NCI-H146 (cell line): ENCODE data around the gene AOPEP.

ENCODE experiments used
- DNase-seq: peaks from one replicate; lab custom pipeline; 2025; lab: John Stamatoyannopoulos, UW

Gene AOPEP

DNA sequence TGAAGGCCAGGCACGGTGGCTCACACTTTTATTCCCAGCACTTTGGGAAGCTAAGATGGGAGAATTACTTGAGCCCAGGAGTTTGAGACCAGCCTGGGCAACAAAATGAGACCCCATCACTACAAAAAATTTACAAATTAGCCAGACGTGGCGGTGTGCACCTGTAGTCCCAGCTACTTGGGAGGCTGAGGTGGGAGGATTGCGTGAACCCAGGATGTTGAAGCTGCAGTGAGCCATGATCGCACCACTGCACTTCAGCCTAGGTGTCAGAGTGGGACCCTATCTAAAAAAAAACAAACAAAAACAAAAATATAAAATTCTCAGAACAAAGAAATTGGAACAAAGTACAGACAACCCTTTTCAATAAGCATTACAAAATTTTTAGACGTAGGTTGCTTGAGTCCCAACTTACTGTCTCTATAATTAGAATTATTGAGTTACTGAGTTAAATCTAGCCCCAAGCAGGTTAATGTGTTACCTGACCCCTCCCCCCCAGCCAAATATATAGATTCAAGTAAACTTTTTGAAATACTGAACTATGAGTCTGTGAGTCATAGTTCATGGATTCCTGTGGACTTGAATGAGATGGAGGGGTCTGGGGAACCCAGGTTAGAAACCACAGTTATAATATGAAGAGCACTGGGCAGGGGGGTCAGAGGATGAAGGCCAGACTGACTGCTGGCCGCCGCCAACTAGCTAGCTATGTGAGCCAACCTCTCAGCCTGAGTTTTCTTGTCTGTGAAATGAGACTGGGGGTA, 173.1 kb downstream of the AOPEP start:
- no peak for DNase-seq

DNA sequence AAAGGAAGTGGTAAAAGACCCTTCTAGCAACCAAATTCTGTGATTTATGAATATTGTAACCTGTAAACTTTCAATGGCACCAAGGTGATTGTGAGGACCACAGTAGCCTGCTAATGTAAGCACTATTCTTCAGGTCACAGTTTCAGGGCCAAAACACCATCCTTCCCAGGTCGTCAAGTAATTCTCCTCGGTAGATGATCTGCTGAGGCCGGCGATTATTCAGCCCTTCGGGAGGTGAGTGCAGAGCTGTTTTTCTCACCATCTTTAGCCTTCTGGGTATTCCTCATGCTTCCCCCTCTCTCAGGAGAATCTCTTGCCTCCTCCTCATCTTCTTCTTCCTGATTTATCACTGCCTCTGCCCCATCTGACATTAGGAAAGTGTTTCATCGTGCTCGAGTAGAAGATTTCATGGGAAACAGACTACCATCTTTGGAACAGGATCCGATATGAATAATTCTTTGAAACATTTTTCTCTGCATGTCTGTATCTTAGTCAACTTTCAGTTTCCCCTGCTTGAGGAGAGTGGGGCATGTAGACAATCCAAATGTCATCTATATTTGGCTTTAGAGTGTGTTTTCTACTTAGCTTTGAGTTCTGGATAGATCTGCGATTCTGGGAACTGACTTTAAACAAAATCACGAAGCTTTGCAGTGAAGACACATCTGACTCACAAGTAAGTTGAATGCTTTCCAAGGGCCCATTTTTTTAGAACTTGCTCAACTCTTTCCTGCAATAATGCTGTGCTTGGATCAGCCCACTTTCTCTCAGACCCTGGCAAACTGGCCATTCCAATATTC, 173.9 kb downstream of the AOPEP start:
- no peak for DNase-seq

DNA sequence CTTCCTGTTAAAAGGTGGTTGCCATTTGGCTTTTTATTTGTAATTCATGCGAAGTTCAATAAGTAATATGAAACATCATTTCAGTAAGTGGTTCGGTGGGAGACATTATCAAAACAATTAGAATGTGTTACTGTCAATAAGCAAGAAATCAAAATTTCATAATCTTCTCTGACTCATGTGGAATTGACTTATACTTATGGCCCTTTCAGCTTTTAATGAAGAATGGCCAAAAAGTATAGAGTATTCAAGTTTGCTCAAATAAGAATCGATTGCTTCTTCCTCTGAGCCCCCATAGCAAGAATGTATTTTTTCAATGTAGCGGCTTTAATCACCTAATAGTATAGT, 174.5 kb downstream of the AOPEP start:
- DNase-seq: no peak

DNA sequence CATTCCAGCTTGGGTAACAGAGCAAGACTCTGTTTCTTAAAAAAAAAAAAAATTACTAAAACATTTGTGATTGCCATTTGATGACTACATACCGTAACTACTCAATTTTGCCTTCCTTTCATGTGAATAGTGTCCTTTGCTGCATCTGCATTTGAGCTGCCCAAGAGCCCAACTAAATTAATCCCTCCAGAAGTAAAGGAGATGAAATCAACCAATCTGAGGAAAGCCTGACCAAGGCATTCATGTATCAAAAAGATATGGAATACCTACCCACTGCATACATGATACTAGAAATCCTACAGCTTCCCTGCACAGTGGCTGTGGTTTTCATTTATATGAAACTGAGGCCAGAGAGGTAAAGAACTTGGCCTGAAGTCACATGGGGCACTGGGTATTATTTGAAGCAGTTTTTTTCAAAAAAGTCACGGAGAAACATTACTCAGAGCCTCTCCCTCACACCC, 177.5 kb downstream of the AOPEP start:
- no peak for DNase-seq

DNA sequence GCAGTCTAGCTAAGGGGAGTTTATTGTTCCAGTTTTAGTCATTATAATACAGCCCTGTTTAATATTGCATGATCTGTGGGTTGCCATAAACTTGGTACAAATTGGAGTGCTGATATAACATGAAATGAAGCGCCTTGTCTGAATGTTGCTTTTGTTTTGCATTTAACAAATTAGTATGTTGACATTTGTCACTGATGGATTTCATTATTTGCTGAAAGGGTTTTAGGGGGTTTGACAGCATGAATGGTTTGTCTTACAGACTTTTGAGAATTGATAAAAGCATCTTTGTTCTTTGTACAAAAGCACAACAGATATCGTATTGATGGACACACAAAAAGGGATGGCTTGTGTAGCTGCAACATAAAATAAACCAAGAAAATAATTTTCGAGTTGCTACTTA, 178.3 kb downstream of the AOPEP start:
- no peak for DNase-seq

DNA sequence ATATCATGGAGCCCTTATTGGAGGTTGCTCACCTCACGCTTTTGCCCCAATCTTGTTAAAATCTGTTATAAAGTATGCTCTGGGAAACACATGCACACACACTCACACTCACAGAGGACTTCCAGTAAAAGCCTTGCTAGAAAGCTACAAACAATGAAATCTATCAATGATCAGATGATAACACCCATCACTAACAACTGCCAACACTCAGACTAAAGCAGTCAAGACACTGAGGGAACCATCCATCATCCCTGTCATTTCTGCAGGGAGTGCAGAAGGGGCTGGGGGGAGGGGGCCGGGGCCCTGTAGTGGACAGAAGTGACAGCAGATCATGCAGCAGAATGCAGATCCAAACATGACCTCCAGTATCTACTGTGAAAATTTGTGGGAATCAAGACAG, 179.1 kb downstream of the AOPEP start:
- no peak for DNase-seq

DNA sequence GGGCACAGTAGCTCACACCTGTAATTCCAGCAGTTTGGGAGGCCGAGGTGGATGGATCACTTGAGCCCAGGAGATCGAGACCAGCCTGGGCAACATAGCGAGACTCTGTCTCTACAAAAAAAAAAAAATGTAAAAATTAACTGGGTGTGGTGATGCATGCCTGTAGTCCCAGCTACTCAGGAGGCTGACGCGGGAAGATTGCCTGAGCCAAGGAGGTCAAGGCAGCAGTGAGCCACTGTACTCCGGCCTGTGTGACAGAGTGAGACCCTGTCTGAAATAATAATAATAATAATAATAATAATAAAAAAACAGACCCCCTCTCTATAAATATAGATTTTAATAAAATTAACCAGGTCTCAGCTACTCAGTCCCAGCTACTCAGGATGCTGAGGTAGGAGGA, 179.7 kb downstream of the AOPEP start:
- DNase-seq: no peak

DNA sequence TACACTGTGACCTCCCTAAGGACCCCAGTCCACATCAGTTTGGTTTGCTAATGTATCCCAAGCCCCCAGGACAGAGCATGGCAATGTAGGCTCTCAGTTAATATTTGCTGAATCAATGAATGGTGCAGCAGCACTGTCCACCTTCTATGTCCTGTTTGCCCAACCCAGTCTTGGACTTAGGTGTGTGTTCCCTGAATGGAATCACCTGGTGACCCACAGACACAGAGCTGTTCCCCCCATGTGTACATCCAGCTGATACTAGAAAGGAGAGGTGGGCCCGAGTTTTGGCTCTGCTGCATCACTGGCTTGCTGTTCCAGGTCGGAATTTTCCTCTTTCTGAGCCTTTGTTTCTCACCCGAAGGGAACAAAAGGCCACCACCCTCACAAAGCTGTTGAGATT, 180.2 kb downstream of the AOPEP start:
- no peak for DNase-seq

DNA sequence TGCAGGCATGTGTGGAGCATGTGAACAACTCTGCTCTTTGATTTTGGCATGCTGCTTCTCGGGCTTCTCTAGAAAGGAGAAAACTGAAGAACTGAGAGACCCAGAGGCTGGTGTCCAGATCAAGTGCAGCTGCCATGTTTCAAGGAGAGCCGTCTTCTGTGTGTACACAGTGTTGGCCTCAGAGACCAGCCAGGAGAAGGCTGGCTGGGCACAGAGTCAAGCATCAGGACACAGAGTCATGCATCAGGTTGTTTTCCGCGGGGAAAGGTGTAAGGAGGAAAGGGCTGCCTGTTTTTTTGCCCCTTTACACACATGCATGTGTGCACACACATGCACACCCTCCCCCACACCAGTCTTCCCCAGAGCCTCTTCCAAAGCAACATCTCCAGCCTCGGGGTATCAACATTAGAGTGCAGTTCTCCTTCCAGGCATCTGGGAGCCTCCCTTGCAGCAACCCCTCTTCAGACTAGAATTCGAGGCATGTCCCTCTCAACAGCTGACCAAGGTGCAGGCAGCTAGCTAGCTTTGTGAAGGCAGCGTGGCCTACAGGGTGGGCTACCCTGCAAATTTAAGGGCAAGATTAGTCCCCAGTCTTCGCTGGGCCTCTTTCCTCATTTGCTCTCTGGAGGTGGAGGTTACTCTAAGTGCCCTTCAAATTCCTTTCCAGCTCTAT, 180.9 kb downstream of the AOPEP start:
- DNase-seq: no peak

DNA sequence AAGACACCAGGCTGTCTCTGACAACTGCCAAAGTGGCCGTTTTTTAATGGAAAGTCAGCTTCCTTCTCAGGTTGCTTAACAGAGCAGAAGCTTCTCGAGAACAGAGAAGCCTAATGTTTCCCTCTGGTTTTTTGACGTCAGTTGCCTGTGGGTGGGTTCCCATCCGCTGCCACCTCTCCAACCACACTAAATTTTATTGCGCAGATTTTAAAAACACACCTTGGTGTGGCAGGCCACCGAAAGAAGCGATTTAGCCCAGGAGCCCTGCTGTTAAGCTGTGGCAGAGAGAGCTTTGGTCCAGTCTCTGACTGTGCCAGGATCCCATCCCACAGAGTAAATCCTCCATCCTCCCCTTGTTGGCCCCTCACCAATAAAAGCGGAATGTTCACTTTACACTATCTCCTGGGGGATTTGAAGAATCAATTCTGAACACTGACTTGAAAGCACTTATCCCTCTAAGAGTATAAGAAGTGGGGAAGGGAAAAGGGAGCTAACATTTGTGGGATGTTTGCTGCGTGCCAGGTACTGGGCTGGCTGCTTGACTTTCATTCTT, 181.6 kb downstream of the AOPEP start:
- DNase-seq: no peak

DNA sequence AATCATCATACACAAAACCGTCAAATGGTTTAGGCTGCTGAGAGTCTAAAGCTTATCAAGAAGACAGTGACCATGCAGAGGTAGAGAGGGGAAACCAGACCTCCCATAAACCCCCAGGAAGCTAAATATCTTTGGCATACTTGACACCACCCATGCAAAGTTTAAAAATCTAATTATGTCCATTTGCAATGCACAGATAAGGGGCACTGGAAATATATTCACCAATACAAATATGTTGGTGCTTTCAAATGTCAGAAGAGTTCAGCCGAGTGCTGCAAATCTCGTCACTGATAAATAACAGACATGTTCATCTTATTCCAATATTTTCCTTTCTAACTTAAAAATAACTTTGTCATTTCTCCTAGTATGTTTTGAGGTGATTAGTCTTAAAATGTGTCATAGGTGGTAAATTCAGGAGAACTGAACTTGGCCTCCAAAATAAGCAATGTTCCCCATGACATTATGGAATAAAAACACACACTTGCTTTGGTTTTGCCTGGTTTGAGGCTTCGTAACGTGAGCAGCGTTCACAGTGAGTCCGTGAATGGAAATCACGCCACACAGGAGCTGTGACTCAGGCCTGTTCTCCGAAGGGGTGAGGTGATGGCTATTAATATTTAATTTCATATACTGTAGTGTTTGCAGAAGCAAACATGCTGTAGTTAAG, 182.2 kb downstream of the AOPEP start:
- no peak for DNase-seq

DNA sequence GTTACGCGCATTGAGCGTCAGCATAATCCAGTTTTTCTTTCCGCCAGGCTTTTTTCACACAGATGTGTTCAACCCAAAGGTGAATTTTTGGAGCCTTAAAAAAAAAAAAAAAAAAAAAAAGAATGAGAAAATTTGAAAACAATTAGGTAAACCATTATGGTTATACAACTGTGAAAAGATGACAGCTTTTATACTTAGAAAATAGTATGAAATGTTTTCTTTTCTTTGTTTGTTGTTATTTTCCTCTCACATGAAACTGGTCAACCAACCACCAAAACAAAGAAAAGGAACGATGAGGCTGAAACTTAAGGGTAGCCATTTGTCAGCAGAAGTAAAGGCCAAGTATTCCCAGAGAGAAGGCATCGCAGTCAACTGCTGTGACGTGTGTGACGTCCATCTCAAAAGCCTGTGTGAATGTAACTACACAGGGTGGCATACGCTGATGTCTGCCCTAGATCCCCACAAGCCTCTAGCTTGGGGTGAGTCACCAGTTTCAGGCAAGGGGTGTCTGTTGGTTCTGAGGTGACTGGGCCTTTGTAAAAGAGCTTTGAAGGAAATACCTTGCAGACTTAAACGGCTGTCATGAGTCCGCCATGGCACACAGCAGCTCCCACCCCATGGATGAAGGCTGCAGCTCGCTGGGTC, 182.9 kb downstream of the AOPEP start:
- no peak for DNase-seq

DNA sequence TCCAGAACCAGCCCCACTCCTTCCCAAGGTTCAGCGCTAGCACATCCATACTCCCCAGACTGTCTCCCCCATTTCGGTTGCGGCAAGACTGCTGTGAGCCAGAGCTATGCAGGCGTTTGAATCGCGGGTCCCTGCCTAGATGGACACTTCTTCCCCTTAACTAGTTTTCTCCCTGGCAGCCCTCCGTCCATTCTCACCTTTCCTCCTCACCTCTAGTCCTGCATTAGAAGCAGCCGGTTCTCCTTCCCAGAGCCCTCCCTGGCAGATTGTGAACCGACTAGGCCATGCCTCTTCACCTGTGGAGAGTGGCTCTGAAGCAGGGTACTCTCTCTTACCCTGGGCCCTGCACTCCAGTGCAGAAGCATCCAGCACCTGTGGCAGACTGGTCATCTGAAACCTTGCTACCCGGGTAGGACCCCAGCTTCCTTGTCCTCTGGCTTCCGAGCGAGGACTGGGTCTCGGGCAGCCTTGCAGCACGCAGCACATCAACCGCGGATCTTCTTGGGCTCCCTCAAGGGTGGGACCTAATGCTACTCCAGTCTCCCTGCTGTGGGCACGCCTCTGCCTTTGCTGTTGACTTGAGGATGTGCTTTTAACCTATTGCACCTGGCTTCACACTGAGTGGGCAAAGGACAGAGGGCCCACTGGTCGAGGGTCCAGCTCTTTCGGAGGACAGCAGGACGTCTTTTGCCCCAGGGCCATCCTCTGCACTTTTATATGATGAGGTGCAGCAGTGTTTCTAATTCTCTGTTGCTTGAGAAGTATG, 183.6 kb downstream of the AOPEP start:
- no peak for DNase-seq

DNA sequence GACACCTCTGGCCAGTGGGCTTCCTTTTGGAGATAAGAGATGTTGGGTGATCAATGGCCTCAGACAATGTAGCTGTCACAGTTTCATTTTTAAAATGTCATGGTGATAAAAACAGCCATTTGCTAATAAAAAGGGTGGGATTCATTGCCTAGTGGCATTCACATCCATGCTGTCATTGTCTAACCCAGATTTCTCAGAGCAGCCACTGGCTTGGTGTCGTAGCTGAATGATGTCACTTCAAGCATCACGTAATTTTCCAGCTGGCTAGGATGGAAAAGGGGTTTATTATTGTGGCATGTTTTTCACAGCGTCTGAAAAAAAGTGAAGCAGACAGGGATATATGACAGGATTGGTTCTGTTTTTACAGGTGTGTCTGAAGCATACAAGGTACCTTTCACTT, 184.7 kb downstream of the AOPEP start:
- DNase-seq: peak; percentile 11

DNA sequence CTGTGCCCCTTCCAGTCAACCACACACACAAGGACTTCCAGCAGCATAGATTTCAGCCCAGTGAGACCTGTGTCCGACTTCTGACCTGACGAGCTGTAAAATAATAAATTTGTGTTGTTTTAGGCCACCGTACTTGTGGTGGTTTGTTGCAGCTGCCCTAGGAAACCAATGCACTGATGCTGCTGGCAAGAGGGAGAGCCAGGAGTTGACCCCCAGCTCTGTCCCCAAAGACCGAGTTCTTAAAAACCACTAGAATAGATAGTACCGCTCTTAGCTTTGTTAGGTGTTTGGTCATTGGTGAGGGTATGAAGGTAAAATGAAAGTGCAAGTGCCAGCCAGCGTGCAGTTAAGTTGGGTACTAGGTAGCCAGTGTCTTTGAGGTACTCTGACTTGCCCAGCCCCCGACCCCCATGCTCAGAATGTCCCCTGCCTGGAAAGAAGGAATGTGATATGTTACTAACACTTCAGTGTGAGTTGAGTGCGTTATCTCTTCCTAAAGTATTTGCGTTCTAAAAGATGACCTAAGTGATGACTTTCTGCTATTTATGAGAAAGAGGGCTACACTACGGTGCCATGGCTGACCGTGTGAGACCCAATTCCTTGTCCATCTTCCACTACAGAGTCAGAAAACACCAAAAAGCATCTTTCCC, 185.6 kb downstream of the AOPEP start:
- no peak for DNase-seq

DNA sequence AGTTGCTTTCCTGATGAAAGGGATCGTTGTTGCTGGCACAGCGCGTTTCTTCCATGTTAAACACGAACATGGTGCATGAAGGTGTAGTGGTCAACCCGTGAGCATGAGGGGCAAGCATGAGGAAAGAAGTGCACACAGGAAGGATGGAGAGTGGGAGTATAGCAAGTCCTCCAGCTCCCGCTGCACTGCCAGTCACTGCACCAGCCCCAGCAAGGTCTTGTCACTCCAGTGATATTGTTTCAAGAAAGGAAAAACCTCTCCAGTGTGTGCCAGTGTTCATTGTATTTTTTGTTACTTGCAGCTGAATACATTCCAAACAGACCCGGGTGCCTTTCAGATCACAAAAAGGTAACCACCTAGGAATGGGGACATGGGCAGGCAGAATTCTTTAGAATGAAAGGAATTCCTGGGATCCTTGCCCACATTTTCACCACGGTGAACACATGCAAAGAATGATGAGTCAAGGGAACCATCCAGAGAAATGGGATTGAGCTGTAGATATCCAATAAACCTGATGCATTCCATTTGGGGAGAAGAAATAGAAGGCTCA, 186.3 kb downstream of the AOPEP start:
- no peak for DNase-seq

DNA sequence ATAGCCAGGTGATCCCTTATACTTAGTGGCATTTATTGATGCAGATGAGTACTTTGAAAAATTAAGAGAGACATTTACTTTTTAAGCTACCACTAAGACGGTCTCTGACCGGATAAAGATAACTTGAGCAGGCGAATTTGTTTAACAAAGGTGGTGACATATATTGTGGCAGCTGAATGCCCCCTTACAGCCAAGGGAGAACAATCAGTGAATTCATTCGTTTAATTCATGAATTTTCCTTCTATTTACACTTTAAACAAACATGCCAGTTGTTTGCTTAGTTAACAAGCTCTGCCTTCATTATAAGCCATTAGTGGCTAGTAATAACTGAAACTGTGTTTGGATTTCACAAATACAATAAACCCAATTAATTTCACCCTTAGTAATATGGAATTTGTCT, 187.1 kb downstream of the AOPEP start:
- peak; percentile 72 for DNase-seq

DNA sequence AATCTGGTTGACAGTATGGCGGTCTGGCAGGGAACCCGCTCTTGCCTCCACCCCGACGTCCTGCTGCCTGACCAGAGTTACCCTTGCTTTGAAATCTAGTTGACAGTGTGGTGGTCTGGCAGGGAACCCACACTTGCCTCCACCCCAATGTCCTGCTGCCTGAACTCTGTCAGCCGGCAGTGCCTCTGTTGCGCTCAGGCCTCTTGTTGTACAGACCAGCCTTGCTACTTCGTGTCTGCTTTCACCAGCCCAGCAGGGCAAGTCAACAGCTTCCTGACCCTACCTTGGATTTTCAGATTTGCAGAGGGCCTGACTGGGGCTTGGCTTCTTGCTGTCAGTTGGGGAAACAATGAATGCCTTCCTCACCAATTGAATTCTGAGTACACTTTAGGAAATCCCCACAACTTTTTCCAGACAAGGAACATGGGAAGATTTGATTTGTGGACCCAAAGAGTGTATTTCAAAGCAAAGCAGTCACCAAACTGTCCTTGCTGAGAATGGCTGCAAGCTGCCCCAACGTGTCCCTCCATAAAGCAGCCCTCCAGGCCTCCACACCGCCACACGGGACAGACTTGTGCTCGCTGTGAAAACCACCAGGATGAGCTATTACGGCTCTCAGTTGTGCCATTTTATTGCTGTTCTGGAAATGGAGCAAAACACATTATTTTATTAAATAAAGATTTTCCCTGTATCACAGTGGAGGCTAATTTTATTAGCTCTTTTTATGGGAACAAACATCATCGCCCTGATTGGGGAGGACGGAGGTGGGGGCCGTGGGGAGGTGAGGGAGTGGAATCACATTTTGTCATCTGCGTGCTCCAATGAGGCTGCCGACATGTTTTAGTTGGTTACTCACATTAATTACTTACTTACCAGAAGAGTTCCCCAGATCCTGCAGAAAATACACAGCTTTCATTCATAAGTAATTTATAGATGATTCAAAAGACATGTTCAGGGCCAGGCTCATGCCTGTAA, 189.3 kb downstream of the AOPEP start:
- no peak for DNase-seq

DNA sequence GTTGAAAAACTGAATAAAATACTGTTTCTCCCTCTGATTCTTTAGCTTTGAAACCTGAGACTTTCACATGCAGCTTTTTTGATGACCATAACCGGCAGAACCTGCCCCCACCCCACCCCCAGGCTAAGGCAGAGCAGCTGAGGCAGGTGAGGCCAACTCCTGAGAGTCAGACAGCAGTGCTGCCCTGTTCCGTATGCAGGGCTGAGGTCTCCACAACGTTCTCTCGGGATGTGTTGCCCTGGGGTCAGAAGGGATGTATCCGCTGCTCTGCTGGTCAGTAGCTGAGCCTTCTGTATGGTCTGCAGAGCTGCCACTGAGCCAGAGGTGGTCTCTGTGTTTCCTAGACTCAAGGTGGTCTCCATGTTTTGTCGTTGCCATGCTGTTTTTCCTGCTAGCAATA, 190.5 kb downstream of the AOPEP start:
- DNase-seq: peak; percentile 33
